GM12874 (cell line): ENCODE data around the gene SHC4.

Experiments used
- TF ChIP-seq, protein P1 (sequence below): IDR thresholded peaks from 2 replicates; pipeline ENCODE4 v1.5.1; 2011; ENCODE audit warnings: low read depth, mild to moderate bottlenecking, control low read depth, low read length, moderate library complexity; ENCODE audit not compliant: insufficient read depth

Gene SHC4

DNA sequence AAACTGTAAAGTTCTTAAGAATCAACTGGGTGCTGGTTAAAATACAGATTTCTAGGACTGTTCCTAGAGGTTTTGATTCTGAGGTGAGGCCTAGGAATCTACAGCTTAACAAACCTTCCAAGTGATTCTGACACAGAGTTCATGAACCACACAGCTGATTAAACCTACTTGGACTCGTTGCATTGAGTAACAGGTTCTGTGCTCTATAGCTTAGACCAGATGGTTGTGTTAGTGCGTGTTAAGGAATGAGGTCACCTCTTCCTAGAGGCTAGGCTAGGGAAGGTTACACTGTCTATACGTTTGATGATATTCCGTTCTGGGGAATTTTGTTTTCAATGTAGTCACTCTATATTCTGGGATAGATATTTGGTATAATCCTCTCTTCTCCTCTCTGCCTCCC lies 63.9 kb downstream of the SHC4 start:
- TF ChIP-seq, protein P1, sequence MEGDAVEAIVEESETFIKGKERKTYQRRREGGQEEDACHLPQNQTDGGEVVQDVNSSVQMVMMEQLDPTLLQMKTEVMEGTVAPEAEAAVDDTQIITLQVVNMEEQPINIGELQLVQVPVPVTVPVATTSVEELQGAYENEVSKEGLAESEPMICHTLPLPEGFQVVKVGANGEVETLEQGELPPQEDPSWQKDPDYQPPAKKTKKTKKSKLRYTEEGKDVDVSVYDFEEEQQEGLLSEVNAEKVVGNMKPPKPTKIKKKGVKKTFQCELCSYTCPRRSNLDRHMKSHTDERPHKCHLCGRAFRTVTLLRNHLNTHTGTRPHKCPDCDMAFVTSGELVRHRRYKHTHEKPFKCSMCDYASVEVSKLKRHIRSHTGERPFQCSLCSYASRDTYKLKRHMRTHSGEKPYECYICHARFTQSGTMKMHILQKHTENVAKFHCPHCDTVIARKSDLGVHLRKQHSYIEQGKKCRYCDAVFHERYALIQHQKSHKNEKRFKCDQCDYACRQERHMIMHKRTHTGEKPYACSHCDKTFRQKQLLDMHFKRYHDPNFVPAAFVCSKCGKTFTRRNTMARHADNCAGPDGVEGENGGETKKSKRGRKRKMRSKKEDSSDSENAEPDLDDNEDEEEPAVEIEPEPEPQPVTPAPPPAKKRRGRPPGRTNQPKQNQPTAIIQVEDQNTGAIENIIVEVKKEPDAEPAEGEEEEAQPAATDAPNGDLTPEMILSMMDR, result no peak

DNA sequence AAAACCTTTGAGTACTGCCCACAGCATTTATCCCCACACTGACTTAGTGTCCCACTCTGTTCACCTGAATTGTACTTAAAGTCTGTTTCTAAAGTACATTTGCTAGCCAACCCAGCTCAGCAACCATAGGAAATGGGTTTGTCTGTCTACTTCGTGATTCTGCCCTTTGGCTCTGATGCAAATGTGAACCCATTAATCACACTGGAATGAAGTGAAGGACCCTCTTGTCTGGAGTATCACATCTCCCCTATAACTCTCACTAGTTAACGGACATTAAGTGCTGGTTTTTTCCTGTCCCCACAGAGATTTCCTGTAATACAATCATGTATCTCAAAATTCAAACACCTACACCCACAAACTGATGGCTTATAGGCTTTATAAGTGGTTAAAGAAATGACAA lies 65.3 kb downstream of the SHC4 start:
- TF ChIP-seq, protein P1, result no peak

DNA sequence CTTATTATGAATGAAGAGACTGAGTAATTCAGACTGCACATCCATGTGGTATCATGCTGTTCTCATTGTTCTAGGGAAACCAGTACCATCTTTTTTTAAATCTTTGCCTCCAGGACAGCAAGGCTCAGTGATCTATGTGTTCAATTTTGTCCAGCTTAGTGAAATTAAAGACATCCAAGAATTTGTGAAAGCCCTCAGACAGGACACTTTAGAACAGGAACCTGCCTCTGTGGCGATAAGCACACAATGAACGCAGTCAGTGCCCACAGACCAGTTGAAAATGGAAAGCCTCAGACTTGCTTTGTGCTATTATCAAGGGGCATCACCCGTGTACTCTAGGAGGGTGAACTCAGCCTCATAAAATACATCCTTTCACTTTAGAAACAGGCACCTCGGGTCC lies 65.7 kb downstream of the SHC4 start:
- TF ChIP-seq, protein P1, result no peak

DNA sequence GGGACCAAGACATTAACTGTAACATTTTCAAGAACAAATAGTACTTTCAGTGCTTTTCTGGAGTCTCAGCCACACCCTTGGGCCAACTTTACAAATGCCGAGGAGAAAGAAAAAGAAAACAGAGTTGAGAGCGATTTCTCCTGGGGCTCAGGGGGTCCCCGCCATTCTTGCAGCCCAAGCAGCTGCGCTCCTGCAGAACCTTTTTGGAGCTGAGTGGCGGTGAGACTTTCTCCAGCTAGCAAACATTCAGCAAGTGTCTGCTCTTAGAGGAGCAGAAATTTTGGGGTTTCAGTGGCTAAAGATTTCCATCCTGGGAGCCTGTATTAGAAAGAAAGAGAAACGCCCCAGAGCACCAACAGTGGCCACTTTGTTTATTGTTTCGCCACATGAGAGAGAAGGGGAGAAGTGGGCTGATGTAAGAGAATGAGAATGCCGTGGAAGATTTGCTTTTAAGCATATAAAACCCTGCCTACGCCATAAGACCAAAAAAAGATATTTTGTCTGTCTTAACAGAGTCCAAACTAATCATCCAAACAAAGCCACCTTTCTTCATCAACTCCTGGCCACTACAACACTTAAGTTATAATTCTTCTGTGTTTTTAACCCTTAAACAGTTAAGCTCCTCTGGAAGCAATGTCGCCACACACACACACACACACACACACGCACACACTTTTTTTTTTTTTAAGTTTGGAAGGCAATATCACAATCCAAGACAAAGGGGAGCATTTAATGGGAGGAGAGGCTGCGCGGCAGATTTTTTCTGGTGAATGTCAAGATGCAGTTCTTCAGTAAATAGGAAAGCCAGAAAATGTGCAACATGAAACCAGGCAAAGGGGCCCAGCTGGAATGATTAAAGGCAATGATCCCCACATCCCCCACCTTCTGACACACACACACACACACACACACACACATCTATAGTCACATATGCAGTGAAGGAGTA lies 66.6 kb downstream of the SHC4 start:
- TF ChIP-seq, protein P1, result no peak

DNA sequence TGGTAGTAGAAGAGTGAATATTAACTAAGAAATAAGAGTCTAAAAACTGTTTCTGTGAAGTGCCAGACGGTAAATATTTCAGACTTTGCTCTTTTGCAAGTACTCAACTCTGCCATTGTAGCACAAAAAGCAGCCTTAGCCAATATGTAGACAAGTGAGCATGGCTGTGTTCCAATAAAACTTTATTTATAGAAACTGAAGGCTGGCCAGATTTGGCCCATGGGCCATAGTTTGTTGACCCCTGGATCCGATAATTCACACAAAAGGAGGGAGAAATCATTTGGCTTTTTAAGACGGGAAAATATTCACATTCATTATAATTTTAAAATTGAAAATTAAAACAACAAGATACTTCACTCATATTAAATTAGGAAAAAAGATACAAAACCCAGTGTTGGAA lies 70.4 kb downstream of the SHC4 start:
- TF ChIP-seq, protein P1, result no peak

DNA sequence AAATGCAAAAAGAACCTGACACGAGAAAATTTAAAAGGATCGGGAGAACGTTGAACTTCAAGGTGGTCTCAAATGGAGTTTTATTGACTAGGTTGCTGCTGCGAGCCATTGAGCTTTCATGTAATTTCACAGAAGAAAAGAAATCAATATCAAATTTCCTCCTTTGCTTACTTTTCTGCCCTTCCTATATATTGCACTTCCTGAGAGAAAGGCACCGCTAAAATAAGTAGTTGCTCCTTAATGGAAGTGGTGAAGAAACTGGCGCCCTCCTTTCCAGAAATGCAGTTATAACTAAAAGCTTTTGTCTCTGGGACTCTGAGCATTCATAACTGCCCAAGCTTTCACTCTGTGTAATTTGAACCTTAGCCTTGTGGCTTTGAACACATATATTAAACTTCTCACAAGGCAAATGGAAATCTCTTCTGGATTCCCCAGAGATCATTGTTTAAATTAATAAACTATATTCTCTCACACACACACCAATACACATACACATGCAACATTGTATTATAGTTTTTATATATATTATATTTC lies 72.4 kb downstream of the SHC4 start:
- TF ChIP-seq, protein P1, result no peak

DNA sequence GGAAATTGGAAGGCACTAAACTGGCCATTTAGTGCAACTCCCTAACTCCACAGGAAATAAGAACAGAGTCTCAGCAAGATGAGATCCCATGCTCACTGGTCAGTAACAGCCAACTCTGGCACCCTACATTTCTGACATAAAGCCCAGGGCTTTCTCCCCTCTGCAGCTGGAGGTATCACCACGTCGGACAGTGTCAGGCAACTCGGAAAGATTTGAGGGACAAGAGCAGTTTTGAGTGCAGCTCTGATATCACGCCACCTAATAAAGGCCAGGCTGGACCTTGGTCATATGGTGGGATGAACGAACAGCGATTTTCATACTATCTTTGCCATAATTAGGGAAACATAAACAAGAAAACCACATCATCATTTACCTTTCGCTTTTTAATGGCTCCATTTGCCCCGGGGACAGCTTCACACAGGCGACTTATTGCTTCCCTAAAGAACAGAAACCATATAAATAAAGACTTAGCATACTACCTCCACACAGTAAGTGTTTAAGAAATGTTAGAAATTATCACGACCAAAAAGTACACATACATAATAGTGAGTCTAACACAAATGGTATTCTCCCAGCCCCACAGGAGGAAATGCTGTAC lies 73.2 kb downstream of the SHC4 start:
- TF ChIP-seq, protein P1, result no peak
